Measurements from ENCODE around the gene DLEC1. TPM values are rescaled to one million over a fixed set of nuclear protein-coding genes. Genes with fewer than 3 reads are reported as not detected.

Gene DLEC1
- total RNA-seq, 1 experiment from 2014 or later = not detected

DNA sequence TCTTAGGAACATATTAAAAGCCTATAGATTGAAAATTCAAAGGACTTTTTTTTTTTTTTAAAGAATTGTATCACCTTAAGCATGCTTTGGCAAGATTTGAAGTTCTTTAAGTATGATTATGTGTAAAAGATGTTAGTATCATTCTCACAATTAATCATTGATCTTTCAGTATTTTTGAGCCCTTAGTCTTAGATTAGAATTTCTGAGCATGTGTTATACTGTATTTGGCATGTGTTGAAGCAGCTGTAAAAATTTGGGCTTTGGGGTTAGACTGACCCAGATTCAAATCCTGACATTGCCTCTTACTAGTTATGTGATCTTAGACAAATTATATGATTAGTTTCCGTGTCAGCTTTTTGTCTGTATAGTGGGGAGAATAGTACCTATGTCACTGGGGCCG is 132.6 kb downstream of the DLEC1 start:
- POLR2A ChIA-PET = no interaction called here
- CTCF ChIA-PET = no interaction called here
- TF ChIP-seq SIN3A (IDR thresholded peaks at IDR 0.05; ENCODE audit: borderline replicate concordance, insufficient read depth, low read depth, low read length) (no peak), POLR2AphosphoS5 (IDR thresholded peaks at IDR 0.05; ENCODE audit: low read depth, low read length) (no peak), TCF7L2 (IDR thresholded peaks at IDR 0.05; ENCODE audit: low read depth, low read length) (no peak)
- TF ChIP-seq, protein P1, sequence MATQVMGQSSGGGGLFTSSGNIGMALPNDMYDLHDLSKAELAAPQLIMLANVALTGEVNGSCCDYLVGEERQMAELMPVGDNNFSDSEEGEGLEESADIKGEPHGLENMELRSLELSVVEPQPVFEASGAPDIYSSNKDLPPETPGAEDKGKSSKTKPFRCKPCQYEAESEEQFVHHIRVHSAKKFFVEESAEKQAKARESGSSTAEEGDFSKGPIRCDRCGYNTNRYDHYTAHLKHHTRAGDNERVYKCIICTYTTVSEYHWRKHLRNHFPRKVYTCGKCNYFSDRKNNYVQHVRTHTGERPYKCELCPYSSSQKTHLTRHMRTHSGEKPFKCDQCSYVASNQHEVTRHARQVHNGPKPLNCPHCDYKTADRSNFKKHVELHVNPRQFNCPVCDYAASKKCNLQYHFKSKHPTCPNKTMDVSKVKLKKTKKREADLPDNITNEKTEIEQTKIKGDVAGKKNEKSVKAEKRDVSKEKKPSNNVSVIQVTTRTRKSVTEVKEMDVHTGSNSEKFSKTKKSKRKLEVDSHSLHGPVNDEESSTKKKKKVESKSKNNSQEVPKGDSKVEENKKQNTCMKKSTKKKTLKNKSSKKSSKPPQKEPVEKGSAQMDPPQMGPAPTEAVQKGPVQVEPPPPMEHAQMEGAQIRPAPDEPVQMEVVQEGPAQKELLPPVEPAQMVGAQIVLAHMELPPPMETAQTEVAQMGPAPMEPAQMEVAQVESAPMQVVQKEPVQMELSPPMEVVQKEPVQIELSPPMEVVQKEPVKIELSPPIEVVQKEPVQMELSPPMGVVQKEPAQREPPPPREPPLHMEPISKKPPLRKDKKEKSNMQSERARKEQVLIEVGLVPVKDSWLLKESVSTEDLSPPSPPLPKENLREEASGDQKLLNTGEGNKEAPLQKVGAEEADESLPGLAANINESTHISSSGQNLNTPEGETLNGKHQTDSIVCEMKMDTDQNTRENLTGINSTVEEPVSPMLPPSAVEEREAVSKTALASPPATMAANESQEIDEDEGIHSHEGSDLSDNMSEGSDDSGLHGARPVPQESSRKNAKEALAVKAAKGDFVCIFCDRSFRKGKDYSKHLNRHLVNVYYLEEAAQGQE (IDR thresholded peaks at IDR 0.05; ENCODE audit: insufficient read depth in 1 of 2, low read depth in 2 of 2, low read length in 1 of 2) = no peak
- TF ChIP-seq, protein P2, sequence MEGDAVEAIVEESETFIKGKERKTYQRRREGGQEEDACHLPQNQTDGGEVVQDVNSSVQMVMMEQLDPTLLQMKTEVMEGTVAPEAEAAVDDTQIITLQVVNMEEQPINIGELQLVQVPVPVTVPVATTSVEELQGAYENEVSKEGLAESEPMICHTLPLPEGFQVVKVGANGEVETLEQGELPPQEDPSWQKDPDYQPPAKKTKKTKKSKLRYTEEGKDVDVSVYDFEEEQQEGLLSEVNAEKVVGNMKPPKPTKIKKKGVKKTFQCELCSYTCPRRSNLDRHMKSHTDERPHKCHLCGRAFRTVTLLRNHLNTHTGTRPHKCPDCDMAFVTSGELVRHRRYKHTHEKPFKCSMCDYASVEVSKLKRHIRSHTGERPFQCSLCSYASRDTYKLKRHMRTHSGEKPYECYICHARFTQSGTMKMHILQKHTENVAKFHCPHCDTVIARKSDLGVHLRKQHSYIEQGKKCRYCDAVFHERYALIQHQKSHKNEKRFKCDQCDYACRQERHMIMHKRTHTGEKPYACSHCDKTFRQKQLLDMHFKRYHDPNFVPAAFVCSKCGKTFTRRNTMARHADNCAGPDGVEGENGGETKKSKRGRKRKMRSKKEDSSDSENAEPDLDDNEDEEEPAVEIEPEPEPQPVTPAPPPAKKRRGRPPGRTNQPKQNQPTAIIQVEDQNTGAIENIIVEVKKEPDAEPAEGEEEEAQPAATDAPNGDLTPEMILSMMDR (IDR thresholded peaks at IDR 0.05) = no peak

More for the DNA sequence above, 132.6 kb downstream of the DLEC1 start:
- in situ Hi-C loops (cut with HindIII; ENCODE audit: low pct_unique_long_range_greater_than_20kb, low sequenced_read_pairs) = no loop called here
- Histone ChIP-seq H3K27me3 (ENCODE audit: control insufficient read depth, insufficient read depth, low read length) (no peaks in the 10 kb centered on the region), H3K36me3 (ENCODE audit: control insufficient read depth, insufficient read depth, low read length) (no peaks in the 10 kb centered on the region), H3K4me1 (ENCODE audit: control insufficient read depth, insufficient read depth, low read length) (peaks cover 26% of the 10 kb centered on the region), H3K4me3 (ENCODE audit: low read depth in 2 of 2, low read length in 2 of 2) (no peak overlapping the region), H3K9me3 (ENCODE audit: control insufficient read depth, insufficient read depth, low read depth, low read length) (no peaks in the 10 kb centered on the region), H3K27ac (ENCODE audit: low read length) (no peak overlapping the region)
- BruUV-seq (replicated peaks) = no TSS peak
- DNase-seq (ENCODE audit: low read depth, low spot score) = no peak
- ATAC-seq = no peak
- intact Hi-C loops (cut with micrococcal nuclease; ENCODE audit: unreplicated experiment) = no loop called here

Other genes with a start within 250 kb of the DLEC1 start
- 16.6 TPM for gene CTDSPL, start 177.3 kb upstream of the DLEC1 start, total RNA-seq (2021; ENCODE audit: unreplicated experiment)
- gene VILL, start 48.4 kb upstream of the DLEC1 start, total RNA-seq (2021; ENCODE audit: unreplicated experiment) = 5.7 TPM
- gene PLCD1, start 9.6 kb upstream of the DLEC1 start, total RNA-seq (2021; ENCODE audit: unreplicated experiment) = 1.8 TPM
- gene ACAA1, start 97.9 kb downstream of the DLEC1 start, total RNA-seq (2021; ENCODE audit: unreplicated experiment) = 52.0 TPM
- 32.7 TPM for gene MYD88, start 99.5 kb downstream of the DLEC1 start, total RNA-seq (2021; ENCODE audit: unreplicated experiment)
- 33.2 TPM for gene OXSR1, start 126.3 kb downstream of the DLEC1 start, total RNA-seq (2021; ENCODE audit: unreplicated experiment)
- 0.33 TPM for gene SLC22A13, start 226.6 kb downstream of the DLEC1 start, total RNA-seq (2021; ENCODE audit: unreplicated experiment)
- gene SLC22A14, start 243.1 kb downstream of the DLEC1 start, total RNA-seq (2021; ENCODE audit: unreplicated experiment) = 0.13 TPM